HUES6 (cell line): ENCODE data around the gene THRAP3.
"Not testable (repeated sequence)": the region's sequence is repeated elsewhere in the genome, so short reads cannot be mapped to it uniquely, and the experiment has no call there.

Experiments used
- H3K27ac ChIP-seq: 2 replicates; pipeline ENCODE4 v1.7.0; 2013; ENCODE audit warnings: low read depth, mild to moderate bottlenecking, low read length, inconsistent platforms
- H3K27me3 ChIP-seq: 2 replicates; pipeline ENCODE4 v1.6.1; 2013; ENCODE audit warnings: low read length; ENCODE audit not compliant: control insufficient read depth, insufficient read depth
- H3K36me3 ChIP-seq: 2 replicates; pipeline ENCODE4 v1.6.1; 2013; ENCODE audit warnings: low read length; ENCODE audit not compliant: control insufficient read depth, insufficient read depth
- H3K4me1 ChIP-seq: 2 replicates; pipeline ENCODE4 v1.6.1; 2013; ENCODE audit warnings: low read length; ENCODE audit not compliant: control insufficient read depth, insufficient read depth
- H3K4me3 ChIP-seq: 2 replicates; pipeline ENCODE4 v1.5.1; 2013; ENCODE audit warnings: low read depth, low read length
- H3K9ac ChIP-seq: one replicate; pipeline ENCODE4 v1.6.1; 2013; ENCODE audit warnings: mild to moderate bottlenecking, low read length
- H3K9me3 ChIP-seq: 2 replicates; pipeline ENCODE4 v1.6.1; 2013; ENCODE audit warnings: low read depth, low read length; ENCODE audit not compliant: control insufficient read depth, insufficient read depth

The THRAP3 gene

GRCh38 chr1:36187800-36188593 lies 36.2 kb upstream of the THRAP3 start:
- Histone ChIP-seq H3K27ac (no peak overlapping the region), H3K36me3 (no peaks in the 10 kb centered on the region), H3K4me1 (peaks cover 6% of the 10 kb centered on the region), H3K9ac (peak overlapping the region; percentile 23), H3K4me3 (peak overlapping the region; percentile 39), H3K27me3 (no peaks in the 10 kb centered on the region), H3K9me3 (no peaks in the 10 kb centered on the region)

GRCh38 chr1:36196805-36197204 lies 27.4 kb upstream of the THRAP3 start:
- not testable (repeated sequence) for H3K27me3 ChIP-seq, H3K9ac ChIP-seq, H3K4me3 ChIP-seq, H3K27ac ChIP-seq, H3K36me3 ChIP-seq, H3K9me3 ChIP-seq, H3K4me1 ChIP-seq

DNA sequence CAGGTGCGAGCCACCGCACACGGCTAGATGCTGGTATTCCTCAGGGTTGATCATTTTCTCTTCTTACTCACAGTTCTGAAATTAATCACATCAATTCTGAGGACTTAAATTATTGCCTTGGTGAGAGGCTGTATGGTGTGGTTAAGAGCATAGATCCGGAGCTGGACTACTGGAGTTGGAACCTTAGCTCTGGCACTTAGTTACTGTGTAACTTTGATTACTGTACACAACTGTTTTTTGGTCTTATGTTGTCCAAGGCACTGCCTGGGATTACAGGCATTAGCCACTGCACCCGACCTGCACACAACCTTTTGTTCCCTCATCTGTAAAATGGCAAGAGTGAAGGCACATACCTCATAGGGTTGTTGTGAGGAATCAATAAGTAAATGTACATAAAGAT lies 25.6 kb upstream of the THRAP3 start:
- Histone ChIP-seq H3K36me3 (no peaks in the 10 kb centered on the region), H3K4me3 (no peak overlapping the region), H3K9ac (no peak overlapping the region), H3K27me3 (no peaks in the 10 kb centered on the region), H3K9me3 (no peaks in the 10 kb centered on the region), H3K27ac (no peak overlapping the region), H3K4me1 (no peaks in the 10 kb centered on the region)

DNA sequence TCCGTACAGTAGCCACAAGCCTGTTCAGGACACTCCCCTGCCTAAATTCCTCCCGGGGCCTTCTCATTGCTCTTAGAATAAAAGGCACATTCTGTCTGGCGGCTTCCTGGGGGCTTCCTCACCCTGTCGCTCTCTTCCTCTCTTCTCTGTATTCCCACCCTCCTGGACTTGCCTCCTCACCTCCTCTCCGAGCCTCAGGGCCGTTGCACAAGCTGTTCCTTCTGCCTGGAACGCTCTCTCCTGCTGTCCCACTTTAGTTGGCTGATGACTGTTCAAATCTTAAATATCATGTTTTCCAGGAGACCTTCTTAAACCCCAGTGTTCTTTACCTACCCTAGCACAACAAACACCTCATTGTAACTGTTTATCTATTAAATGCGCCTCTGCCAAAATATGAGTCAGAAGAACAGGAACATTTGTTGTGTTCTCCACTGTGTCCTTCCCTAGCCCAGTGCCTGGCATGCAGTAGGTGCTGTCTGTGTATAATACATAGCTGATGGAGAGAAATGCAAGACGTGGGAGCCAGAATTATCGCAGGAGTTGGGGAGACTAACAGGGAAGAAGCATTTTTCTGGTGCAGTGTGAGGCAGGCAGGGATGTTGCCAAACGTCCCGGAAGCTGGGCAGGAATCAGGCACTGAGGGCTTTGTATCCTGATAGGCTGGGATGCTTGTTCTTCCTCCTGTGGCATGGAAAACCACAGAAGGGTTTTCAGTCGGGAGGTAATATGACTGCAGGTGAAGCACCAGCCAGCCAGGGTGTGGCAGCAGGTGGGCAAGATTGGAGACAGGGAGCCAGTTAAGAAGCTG lies 24.1 kb upstream of the THRAP3 start:
- no peaks in the 10 kb centered on the region; the same call in 1 of the 2 replicates for H3K4me1 ChIP-seq
- no peak overlapping the region for H3K9ac ChIP-seq
- H3K9me3 ChIP-seq = no peaks in the 10 kb centered on the region
- no peaks in the 10 kb centered on the region for H3K36me3 ChIP-seq
- no peak overlapping the region for H3K27ac ChIP-seq
- H3K4me3 ChIP-seq = no peak overlapping the region
- no peaks in the 10 kb centered on the region for H3K27me3 ChIP-seq

DNA sequence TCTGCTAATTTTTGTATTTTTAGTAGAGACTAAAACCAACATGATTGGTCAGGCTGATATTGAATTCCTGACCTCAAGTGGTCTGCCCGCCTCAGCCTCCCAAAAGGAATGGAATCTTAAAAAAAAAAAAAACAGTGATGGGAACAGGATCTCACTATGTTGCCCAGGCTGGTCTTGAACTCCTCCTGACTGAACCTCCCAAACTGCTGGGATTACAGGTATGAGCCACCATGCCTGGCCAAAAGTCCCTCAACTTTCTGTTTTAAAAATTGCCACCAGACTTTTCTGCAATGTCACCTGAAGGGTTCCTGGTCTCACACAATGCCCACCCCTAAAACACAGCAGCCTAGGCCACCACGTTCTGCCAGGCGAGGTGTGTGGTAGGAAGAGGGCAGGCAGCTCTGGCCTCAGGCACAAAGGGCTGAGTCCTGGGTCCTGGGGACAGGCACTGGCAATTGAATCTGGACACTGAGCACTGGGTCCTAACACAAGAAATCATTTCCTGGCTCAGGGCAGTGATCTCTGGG lies 21.2 kb upstream of the THRAP3 start:
- H3K9me3 ChIP-seq = no peaks in the 10 kb centered on the region
- no peaks in the 10 kb centered on the region for H3K36me3 ChIP-seq
- H3K9ac ChIP-seq = no peak overlapping the region
- H3K27ac ChIP-seq = no peak overlapping the region
- no peaks in the 10 kb centered on the region for H3K27me3 ChIP-seq
- no peak overlapping the region for H3K4me3 ChIP-seq
- peaks cover 6% of the 10 kb centered on the region; the same call in 1 of the 2 replicates for H3K4me1 ChIP-seq

DNA sequence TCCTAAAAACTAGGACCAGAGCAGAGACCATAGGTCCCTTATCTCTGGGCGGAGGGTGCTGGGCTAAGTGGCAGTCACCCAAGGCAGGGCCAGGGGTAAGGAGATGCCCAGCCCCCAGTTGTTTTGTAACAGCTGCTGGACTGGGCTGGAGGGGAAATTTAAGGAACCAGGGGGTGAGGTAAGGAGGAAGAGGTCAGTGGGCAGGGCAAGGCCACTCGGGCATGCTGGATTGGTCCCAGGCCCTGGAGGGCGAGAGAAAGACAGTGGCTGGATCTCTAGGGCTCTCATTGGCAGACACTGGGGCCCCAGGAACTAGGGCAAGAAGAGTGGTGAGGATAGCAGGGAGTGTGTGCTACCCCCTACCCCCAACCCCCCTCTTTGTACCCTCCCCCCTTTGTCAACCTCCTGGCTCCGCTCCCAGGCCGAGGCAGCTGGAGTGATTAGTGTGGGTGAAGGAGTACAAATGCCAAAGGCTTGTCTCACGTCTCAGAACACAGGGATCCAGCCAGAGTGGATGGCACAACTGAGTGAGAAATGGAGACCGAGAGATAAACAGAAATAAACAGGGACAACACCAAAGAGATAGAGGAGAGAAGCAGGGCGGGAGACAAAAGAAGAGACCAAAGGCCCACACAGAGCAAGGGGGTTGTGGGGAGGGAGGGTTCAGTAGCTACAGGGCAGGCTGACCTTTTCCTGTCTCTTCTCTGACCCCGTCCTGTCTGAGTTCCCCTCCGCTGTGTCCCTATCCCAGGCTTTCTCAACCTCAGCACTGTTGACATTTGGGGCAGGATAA lies 20.5 kb upstream of the THRAP3 start:
- Histone ChIP-seq H3K9me3 (no peaks in the 10 kb centered on the region), H3K27me3 (no peaks in the 10 kb centered on the region), H3K9ac (no peak overlapping the region), H3K4me3 (no peak overlapping the region), H3K4me1 (peaks cover 6% of the 10 kb centered on the region; the same call in 1 of the 2 replicates), H3K36me3 (no peaks in the 10 kb centered on the region), H3K27ac (no peak overlapping the region)

DNA sequence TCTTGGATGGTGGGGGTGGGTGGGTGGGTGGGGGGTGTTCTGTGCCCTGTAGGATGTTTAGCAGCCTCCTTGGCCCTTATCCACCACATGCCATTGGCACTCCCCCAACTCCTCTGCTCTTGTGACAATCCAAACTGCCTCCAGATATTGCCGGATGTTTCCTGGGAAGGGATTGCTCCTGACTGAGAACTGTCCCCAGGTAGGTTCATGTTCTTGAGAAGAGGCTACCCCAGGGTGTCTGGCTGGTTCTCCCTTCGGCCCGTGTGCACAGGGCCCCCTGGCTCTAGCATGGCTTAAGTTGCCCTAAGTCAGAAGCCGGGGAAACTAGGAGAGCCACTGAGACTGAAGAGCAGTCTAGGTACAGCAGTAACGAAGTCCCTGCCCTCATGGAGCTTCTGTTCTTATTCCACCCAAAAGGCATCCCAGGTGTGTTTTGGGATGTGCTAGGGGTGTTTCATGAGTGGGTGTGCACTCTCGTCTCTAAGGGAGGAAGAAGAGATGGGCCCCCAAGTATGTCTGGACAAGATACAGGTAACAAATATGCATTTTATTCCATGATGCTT lies 19.8 kb upstream of the THRAP3 start:
- Histone ChIP-seq H3K9me3 (no peaks in the 10 kb centered on the region), H3K4me1 (peaks cover 6% of the 10 kb centered on the region; the same call in 1 of the 2 replicates), H3K4me3 (no peak overlapping the region), H3K27ac (no peak overlapping the region), H3K36me3 (no peaks in the 10 kb centered on the region), H3K9ac (no peak overlapping the region), H3K27me3 (no peaks in the 10 kb centered on the region)

DNA sequence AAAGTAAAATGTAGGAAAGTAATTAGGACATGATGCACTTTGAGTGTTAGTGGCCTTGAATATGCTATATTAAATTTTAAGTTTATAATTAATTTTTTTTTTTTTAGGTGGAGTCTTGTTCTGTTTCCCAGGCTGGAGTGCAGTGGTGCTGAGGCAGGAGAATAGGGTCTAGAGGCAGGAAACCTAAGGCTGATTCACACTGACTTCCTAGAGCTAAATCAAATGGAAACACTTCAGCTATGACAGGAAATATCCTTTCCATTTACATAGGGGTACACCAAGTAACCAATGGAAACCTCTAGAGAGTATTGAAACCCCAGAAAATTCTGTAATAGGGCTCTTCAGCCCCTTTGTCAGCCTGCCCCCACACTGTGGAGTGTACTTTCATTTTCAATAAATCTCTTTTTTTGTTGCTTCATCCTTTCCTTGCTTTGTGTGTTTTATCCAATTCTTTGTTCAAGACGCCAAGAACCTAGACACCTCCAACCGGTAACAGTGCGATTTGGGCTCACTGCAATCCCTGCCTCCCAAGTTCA lies 17.9 kb upstream of the THRAP3 start:
- no peak overlapping the region for H3K27ac ChIP-seq
- no peak overlapping the region for H3K9ac ChIP-seq
- H3K4me1 ChIP-seq = peaks cover 6% of the 10 kb centered on the region; the same call in 1 of the 2 replicates

GRCh38 chr1:36207339-36207738 lies 16.9 kb upstream of the THRAP3 start:
- H3K9me3 ChIP-seq = no peaks in the 10 kb centered on the region
- H3K27me3 ChIP-seq = no peaks in the 10 kb centered on the region
- no peak overlapping the region for H3K9ac ChIP-seq
- H3K4me3 ChIP-seq = no peak overlapping the region
- no peaks in the 10 kb centered on the region for H3K36me3 ChIP-seq
- H3K27ac ChIP-seq = no peak overlapping the region
- H3K4me1 ChIP-seq = peaks cover 6% of the 10 kb centered on the region; the same call in 1 of the 2 replicates

More for the DNA sequence above, 17.9 kb upstream of the THRAP3 start:
- Histone ChIP-seq H3K36me3 (no peaks in the 10 kb centered on the region), H3K4me3 (no peak overlapping the region), H3K27me3 (no peaks in the 10 kb centered on the region), H3K9me3 (no peaks in the 10 kb centered on the region)

- Histone ChIP-seq H3K9ac (no peak overlapping the region), H3K9me3 (no peaks in the 10 kb centered on the region), H3K27me3 (no peaks in the 10 kb centered on the region), H3K27ac (no peak overlapping the region), H3K36me3 (no peaks in the 10 kb centered on the region), H3K4me1 (peaks cover 6% of the 10 kb centered on the region; the same call in 1 of the 2 replicates), H3K4me3 (no peak overlapping the region)
These were observed 15.1 kb upstream of the THRAP3 start for GRCh38 chr1:36208978-36209703.
